ENCODE data around the gene TTC7B.

The TTC7B gene

DNA sequence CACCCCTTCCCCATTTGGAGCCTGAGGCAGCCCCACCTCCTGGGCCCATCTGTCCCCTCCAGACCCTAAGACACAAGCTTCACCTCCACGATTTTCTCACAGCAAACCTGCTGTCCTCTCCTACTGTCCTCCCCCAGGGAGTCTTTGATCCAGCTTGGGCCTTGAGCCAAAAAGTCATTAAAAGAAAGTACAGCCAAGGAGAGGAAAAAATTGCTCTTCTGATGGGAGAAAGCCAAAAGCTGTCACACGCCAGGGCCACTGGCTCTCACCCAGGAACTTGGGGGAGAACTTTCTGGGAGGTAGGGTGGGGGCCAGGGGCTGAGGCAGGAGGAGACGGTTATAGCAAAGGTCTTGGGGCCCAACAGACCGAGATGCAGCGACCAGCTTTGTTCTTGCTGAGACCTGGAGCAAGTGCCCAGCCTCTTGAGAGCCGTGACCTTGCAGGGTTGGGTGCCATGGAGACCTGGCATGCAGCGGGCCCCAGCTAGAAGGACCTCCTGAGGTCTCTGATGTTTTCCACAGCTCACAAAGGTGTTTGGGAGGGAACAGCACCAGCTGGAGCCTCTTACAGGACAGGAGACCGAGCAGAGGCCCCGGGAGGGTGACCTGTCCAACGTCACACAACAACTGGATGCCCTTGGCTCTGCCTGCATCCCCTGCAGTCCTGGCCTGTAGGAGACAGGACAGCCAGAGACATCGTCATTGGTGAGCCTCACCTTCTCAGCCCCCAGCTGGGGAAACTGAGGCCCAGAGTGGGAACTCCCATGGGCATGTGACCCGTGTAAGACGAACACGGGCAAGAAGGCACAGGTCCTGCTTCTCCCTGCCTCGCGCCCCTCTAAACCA is 294.9 kb downstream of the TTC7B start:
- Histone ChIP-seq H3K4ac (ENCODE audit: low read depth, low read length) (no peak overlapping the region), H2AK5ac (ENCODE audit: low read length) (no peak overlapping the region), H3K18ac (ENCODE audit: low read length) (no peak overlapping the region), H3K23ac (ENCODE audit: low read length) (no peak overlapping the region), H3K4me1 (ENCODE audit: control insufficient read depth, low read depth, low read length) (no peaks in the 10 kb centered on the region), H3K27me3 (ENCODE audit: insufficient read depth, low read length, poor library complexity) (no peaks in the 10 kb centered on the region), H3K4me2 (ENCODE audit: low read length) (no peak overlapping the region), H3K79me2 (ENCODE audit: control insufficient read depth, insufficient read depth, low read length) (no peaks in the 10 kb centered on the region), H4K8ac (ENCODE audit: low read depth, low read length) (no peak overlapping the region), H3K4me3 (ENCODE audit: low read length) (no peak overlapping the region), H3K9ac (ENCODE audit: low read length) (no peak overlapping the region), H3K36me3 (ENCODE audit: control insufficient read depth, insufficient read depth, low read length) (no peaks in the 10 kb centered on the region), H2BK120ac (ENCODE audit: low read depth, low read length) (no peak overlapping the region), H2BK15ac (replicated peaks; ENCODE audit: low read depth) (no peak overlapping the region), H4K5ac (ENCODE audit: low read length) (no peak overlapping the region), H3K56ac (ENCODE audit: low read length) (no peak overlapping the region), H3K27ac (ENCODE audit: low read depth, low read length) (no peak overlapping the region), H2BK5ac (ENCODE audit: low read length) (no peak overlapping the region), H3K79me1 (ENCODE audit: low read length) (no peaks in the 10 kb centered on the region)
- no CpG with 5 or more reads among the region's 16 CpGs for WGBS (ENCODE audit: extremely low coverage, insufficient coverage, low lambda C conversion rate)
- no peak for DNase-seq

- Histone ChIP-seq H3K4ac (ENCODE audit: low read depth, low read length) (no peak overlapping the region), H3K18ac (ENCODE audit: low read length) (no peak overlapping the region), H3K36me3 (ENCODE audit: control insufficient read depth, insufficient read depth, low read length) (no peaks in the 10 kb centered on the region), H3K4me3 (ENCODE audit: low read length) (no peak overlapping the region), H2BK5ac (ENCODE audit: low read length) (no peak overlapping the region), H4K5ac (ENCODE audit: low read length) (no peak overlapping the region), H2BK15ac (replicated peaks; ENCODE audit: low read depth) (no peak overlapping the region), H3K79me1 (ENCODE audit: low read length) (no peaks in the 10 kb centered on the region), H3K27ac (ENCODE audit: low read depth, low read length) (no peak overlapping the region), H3K56ac (ENCODE audit: low read length) (no peak overlapping the region), H2BK120ac (ENCODE audit: low read depth, low read length) (no peak overlapping the region), H3K79me2 (ENCODE audit: control insufficient read depth, insufficient read depth, low read length) (no peaks in the 10 kb centered on the region), H3K4me2 (ENCODE audit: low read length) (no peak overlapping the region), H3K9ac (ENCODE audit: low read length) (no peak overlapping the region), H2AK5ac (ENCODE audit: low read length) (no peak overlapping the region), H3K4me1 (ENCODE audit: control insufficient read depth, low read depth, low read length) (no peaks in the 10 kb centered on the region), H4K8ac (ENCODE audit: low read depth, low read length) (no peak overlapping the region), H3K23ac (ENCODE audit: low read length) (no peak overlapping the region), H3K27me3 (ENCODE audit: insufficient read depth, low read length, poor library complexity) (no peaks in the 10 kb centered on the region)
- no peak for DNase-seq
- WGBS (ENCODE audit: extremely low coverage, insufficient coverage, low lambda C conversion rate), result no CpG with 5 or more reads among the region's 5 CpGs
Measured at GRCh38 chr14:90520326-90520725, 295.9 kb downstream of the TTC7B start.

- no peaks in the 10 kb centered on the region for H3K4me1 ChIP-seq (ENCODE audit: control insufficient read depth, low read depth, low read length)
- H3K9ac ChIP-seq (ENCODE audit: low read length), result no peak overlapping the region
- no peak overlapping the region for H2BK5ac ChIP-seq (ENCODE audit: low read length)
- WGBS (ENCODE audit: extremely low coverage, insufficient coverage, low lambda C conversion rate), result no CpG with 5 or more reads among the region's 10 CpGs
- no peaks in the 10 kb centered on the region for H3K36me3 ChIP-seq (ENCODE audit: control insufficient read depth, insufficient read depth, low read length)
- H3K23ac ChIP-seq (ENCODE audit: low read length), result no peak overlapping the region
- H4K8ac ChIP-seq (ENCODE audit: low read depth, low read length), result no peak overlapping the region
- H3K79me2 ChIP-seq (ENCODE audit: control insufficient read depth, insufficient read depth, low read length), result no peaks in the 10 kb centered on the region
- H2BK15ac ChIP-seq (replicated peaks; ENCODE audit: low read depth), result no peak overlapping the region
- H2AK5ac ChIP-seq (ENCODE audit: low read length), result no peak overlapping the region
- no peak overlapping the region for H4K5ac ChIP-seq (ENCODE audit: low read length)
- H3K27ac ChIP-seq (ENCODE audit: low read depth, low read length), result no peak overlapping the region
- H2BK120ac ChIP-seq (ENCODE audit: low read depth, low read length), result no peak overlapping the region
- no peak overlapping the region for H3K56ac ChIP-seq (ENCODE audit: low read length)
- DNase-seq, result no peak
- no peak overlapping the region for H3K4me2 ChIP-seq (ENCODE audit: low read length)
- no peak overlapping the region for H3K18ac ChIP-seq (ENCODE audit: low read length)
- no peaks in the 10 kb centered on the region for H3K27me3 ChIP-seq (ENCODE audit: insufficient read depth, low read length, poor library complexity)
- no peak overlapping the region for H3K4me3 ChIP-seq (ENCODE audit: low read length)
- no peak overlapping the region for H3K4ac ChIP-seq (ENCODE audit: low read depth, low read length)
- H3K79me1 ChIP-seq (ENCODE audit: low read length), result no peaks in the 10 kb centered on the region
Measured at GRCh38 chr14:90519262-90519920, 296.8 kb downstream of the TTC7B start.

DNA sequence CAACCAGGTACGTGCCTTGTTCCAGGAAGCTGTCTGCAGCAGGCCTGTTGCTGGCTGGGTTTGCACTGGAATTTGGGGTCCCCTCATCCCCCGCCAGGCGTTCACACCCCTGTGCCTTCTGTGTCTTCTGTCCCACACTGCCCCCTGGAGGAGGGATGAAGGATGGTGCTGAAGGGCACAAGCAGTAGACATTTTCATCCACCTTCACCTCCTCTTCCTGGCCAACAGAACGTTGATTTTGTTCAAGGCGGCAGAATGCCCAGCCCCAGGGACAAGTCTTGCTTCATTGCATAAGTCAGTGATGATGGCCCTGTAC is 297.3 kb downstream of the TTC7B start:
- Histone ChIP-seq H3K4me3 (ENCODE audit: low read length) (no peak overlapping the region), H3K36me3 (ENCODE audit: control insufficient read depth, insufficient read depth, low read length) (no peaks in the 10 kb centered on the region), H2AK5ac (ENCODE audit: low read length) (no peak overlapping the region), H3K23ac (ENCODE audit: low read length) (no peak overlapping the region), H3K56ac (ENCODE audit: low read length) (no peak overlapping the region), H3K27ac (ENCODE audit: low read depth, low read length) (no peak overlapping the region), H2BK5ac (ENCODE audit: low read length) (no peak overlapping the region), H3K18ac (ENCODE audit: low read length) (no peak overlapping the region), H3K27me3 (ENCODE audit: insufficient read depth, low read length, poor library complexity) (no peaks in the 10 kb centered on the region), H4K5ac (ENCODE audit: low read length) (no peak overlapping the region), H3K4me2 (ENCODE audit: low read length) (no peak overlapping the region), H2BK15ac (replicated peaks; ENCODE audit: low read depth) (no peak overlapping the region), H2BK120ac (ENCODE audit: low read depth, low read length) (no peak overlapping the region), H3K79me1 (ENCODE audit: low read length) (no peaks in the 10 kb centered on the region), H3K79me2 (ENCODE audit: control insufficient read depth, insufficient read depth, low read length) (no peaks in the 10 kb centered on the region), H3K4ac (ENCODE audit: low read depth, low read length) (no peak overlapping the region), H4K8ac (ENCODE audit: low read depth, low read length) (no peak overlapping the region), H3K9ac (ENCODE audit: low read length) (no peak overlapping the region), H3K4me1 (ENCODE audit: control insufficient read depth, low read depth, low read length) (no peaks in the 10 kb centered on the region)
- DNase-seq, result peak; percentile 72
- no CpG with 5 or more reads among the region's 5 CpGs for WGBS (ENCODE audit: extremely low coverage, insufficient coverage, low lambda C conversion rate)

- Histone ChIP-seq H3K27me3 (ENCODE audit: insufficient read depth, low read length, poor library complexity) (no peaks in the 10 kb centered on the region), H3K56ac (ENCODE audit: low read length) (no peak overlapping the region), H3K4me3 (ENCODE audit: low read length) (no peak overlapping the region), H3K4me2 (ENCODE audit: low read length) (no peak overlapping the region), H2BK5ac (ENCODE audit: low read length) (no peak overlapping the region), H3K23ac (ENCODE audit: low read length) (no peak overlapping the region), H3K4ac (ENCODE audit: low read depth, low read length) (no peak overlapping the region), H2AK5ac (ENCODE audit: low read length) (no peak overlapping the region), H2BK15ac (replicated peaks; ENCODE audit: low read depth) (no peak overlapping the region), H3K9ac (ENCODE audit: low read length) (no peak overlapping the region), H3K79me1 (ENCODE audit: low read length) (no peaks in the 10 kb centered on the region), H3K4me1 (ENCODE audit: control insufficient read depth, low read depth, low read length) (no peaks in the 10 kb centered on the region), H4K5ac (ENCODE audit: low read length) (no peak overlapping the region), H3K79me2 (ENCODE audit: control insufficient read depth, insufficient read depth, low read length) (no peaks in the 10 kb centered on the region), H3K18ac (ENCODE audit: low read length) (no peak overlapping the region), H4K8ac (ENCODE audit: low read depth, low read length) (no peak overlapping the region), H3K36me3 (ENCODE audit: control insufficient read depth, insufficient read depth, low read length) (no peaks in the 10 kb centered on the region), H2BK120ac (ENCODE audit: low read depth, low read length) (no peak overlapping the region), H3K27ac (ENCODE audit: low read depth, low read length) (no peak overlapping the region)
- no CpG with 5 or more reads among the region's 25 CpGs for WGBS (ENCODE audit: extremely low coverage, insufficient coverage, low lambda C conversion rate)
- DNase-seq, result no peak
Measured at GRCh38 chr14:90518069-90518940, 297.9 kb downstream of the TTC7B start.
